ENCODE measurements around the gene GRB10.

Gene GRB10

GRCh38 chr7:50599385-50599784 is 183.3 kb downstream of the GRB10 start:
- TF ChIP-seq POLR2A (IDR thresholded peaks at IDR 0.05; ENCODE audit: low read depth, low read length) = no peak
- no peak for DNase-seq (ENCODE audit: insufficient read length, low spot score)

DNA sequence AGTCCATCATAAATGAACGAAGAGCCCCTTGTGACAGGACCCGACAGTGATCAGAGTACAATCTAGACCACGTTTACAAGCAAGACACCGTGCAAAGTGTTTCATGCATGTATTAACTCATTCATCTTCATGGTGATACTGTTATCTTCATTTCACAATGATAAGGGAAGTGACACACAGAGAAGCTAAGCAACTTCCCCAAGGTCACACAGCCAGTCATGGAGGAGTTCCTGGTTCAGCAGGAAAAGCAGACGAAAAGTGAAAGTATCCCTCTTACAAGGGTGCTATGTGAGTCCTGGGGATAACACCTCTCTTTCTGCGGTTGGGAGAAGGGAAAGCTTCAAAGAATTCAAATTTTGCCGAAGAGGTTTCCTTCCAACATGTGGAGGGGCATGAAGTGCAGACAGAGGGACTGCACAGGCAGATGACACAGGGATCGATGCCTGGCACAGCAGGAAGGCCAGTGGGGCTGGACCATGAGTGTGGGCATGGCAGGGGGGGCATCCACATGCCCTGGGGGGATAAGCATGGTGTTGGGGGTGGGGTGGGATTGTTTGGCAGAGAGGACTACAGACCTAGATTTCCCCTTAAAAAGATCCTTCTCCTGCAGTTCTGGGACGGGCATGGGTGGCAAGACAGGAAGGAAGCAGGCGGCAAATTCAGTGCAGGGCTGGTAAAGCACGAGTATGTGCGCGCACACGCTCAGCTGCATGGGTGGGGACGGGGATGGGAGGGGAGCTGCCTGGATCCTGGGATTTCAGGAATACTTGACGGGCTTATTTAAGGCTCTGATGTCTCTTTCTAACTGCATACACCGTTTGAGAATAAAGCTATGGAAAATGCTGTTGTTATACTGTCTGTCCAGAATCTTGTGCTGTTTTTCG is 184.0 kb downstream of the GRB10 start:
- TF ChIP-seq POLR2A (IDR thresholded peaks at IDR 0.05; ENCODE audit: low read depth, low read length) = no peak
- DNase-seq (ENCODE audit: insufficient read length, low spot score) (no peak), FAIRE-seq (no peak)

More at GRCh38 chr7:50599385-50599784, 183.3 kb downstream of the GRB10 start:
- no peak for FAIRE-seq

GRCh38 chr7:50596484-50596883 is 186.2 kb downstream of the GRB10 start:
- no peak for TF ChIP-seq POLR2A (IDR thresholded peaks at IDR 0.05; ENCODE audit: low read depth, low read length)
- no peak for FAIRE-seq
- DNase-seq (ENCODE audit: insufficient read length, low spot score) = no peak

DNA sequence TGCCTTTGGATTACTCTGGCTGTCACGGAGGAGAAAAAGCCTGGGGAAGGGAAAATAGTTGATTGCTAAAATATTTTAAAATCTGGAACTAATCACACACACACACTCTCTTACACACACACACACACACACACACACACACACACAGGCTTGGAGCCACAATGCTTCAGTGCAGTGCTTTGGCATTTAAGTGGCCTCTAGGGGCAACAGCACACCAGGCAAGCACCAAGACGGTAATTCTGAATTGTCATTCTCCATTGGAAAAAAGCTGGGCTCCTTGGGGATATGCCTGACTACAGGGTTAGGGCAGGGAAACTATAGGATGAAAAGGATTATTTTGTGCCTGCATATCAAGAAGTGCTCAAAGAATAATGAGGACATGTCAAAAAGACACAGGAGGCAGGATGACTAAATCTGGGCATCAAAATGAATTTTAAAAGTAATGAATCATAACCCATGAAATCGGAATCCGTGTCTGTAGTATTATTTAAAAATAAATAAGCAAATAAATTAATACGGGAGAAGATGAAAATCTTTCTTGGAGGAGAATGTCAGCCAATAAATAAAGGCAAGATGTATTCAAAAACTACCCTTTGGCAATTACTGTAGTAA is 187.1 kb downstream of the GRB10 start:
- DNase-seq (ENCODE audit: insufficient read length, low spot score) = peak; percentile 51
- no peak for TF ChIP-seq POLR2A (IDR thresholded peaks at IDR 0.05; ENCODE audit: low read depth, low read length)
- FAIRE-seq = no peak

GRCh38 chr7:50594734-50595485 is 187.8 kb downstream of the GRB10 start:
- DNase-seq (ENCODE audit: insufficient read length, low spot score) (no peak), FAIRE-seq (no peak)
- TF ChIP-seq POLR2A (IDR thresholded peaks at IDR 0.05; ENCODE audit: low read depth, low read length) = no peak

DNA sequence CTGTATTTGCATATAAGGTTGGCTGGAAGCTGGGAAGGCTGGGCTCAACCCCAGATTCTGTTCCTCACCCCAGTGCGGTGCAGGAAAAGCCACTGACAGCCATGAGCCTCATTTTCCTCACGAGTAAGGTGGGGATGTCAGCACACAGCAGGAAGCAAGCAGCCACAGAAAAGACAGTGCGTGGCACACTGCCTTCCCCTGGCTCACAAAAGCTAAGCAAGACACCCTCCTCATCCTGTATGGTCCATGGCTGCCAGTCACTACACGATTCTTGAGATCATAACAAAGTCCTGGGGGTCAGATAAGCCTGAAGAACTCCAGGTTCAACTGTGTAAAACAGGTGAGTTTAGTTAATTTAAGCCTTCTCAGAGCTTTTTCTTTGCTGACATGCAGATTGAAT is 188.6 kb downstream of the GRB10 start:
- FAIRE-seq = no peak
- no peak for TF ChIP-seq POLR2A (IDR thresholded peaks at IDR 0.05; ENCODE audit: low read depth, low read length)

DNA sequence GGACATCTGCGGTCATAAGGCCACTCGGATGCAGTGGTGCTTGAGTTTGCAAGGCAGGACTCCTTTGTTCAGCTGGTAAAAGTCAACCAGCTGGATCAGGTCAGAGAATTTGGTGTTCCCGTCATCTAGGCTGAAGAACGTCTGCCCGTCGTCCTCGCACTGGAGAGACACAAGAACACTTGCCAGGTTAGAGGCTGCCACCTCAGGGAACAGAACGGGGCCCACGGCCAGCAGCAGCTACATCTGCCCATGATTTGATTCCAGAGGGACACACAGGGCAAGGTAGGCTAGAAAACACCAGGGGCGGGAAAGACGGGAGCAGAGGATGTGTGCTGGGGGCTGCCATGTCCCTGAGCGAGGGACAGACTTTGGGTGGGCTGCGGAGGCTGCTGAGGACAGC is 189.8 kb downstream of the GRB10 start:
- no peak for FAIRE-seq
- no peak for DNase-seq (ENCODE audit: insufficient read length, low spot score)

More for the DNA sequence above, 188.6 kb downstream of the GRB10 start:
- no peak for DNase-seq (ENCODE audit: insufficient read length, low spot score)

DNA sequence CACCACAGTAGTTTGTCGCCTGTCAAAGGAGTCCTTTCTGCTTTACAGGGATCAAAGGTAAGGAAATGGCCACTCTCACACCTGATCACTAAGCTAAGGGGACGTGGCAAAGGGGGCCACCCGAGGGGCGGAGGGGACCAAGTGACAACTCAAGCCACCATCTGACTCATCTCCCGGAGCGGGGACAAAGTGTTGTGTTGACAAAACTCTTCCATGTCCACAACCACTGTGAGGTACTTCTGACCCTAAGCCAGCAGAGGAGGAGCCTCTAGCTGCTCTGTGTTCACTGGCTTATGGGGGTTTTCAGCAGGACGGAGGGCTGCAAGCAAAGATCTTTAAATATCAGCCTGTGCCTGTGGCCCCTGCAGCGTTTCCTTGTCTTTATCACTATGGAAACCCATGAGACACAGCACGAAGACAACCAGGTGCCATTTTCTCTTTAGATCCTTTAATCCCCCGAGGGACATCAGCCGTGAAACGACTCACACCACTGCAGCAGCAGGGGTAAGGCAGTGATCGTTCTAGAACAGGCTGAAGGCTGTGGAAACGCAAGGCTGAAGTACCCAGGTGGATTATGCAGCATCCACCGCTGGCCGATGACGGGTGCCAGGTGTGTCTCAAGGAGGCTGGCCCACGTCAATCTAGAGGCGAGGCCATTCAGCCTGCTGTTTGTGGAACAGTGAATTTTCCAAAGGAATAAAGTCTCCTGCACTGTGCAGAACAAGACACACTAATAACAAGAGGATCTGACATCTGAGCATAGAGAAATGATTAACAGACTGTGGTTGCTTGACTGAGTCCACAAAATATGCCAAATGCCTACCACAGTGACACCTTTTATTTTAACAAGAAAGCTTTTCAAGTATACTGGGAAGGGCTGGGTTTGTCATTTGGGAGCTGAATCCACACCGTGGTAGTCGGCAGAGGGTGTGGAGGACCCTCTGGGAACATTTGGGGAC is 190.9 kb downstream of the GRB10 start:
- TF ChIP-seq POLR2A (IDR thresholded peaks at IDR 0.05; ENCODE audit: low read depth, low read length) = no peak
- FAIRE-seq = no peak
- DNase-seq (ENCODE audit: insufficient read length, low spot score) = no peak

More for the DNA sequence above, 189.8 kb downstream of the GRB10 start:
- no peak for TF ChIP-seq POLR2A (IDR thresholded peaks at IDR 0.05; ENCODE audit: low read depth, low read length)

DNA sequence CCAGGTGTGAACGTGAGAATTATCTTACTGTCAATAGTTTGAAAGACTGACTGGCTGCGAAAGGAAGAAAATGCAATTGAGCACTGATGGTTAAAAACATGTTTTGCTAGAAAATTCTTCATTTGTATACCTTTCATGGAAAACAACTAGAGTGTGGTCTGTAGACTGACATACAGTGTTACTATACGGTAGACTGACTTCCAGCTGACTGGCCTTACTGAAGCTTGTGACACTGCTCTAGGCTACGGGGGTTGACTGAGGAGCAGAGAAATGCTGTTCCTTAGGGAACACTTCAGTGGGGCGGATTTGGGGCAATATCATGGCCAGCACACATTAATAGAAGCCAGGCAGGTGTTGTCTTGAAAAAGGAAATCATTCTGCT is 191.6 kb downstream of the GRB10 start:
- no peak for TF ChIP-seq POLR2A (IDR thresholded peaks at IDR 0.05; ENCODE audit: low read depth, low read length)
- FAIRE-seq (no peak), DNase-seq (ENCODE audit: insufficient read length, low spot score) (no peak)

- no peak for TF ChIP-seq POLR2A (IDR thresholded peaks at IDR 0.05; ENCODE audit: low read depth, low read length)
- no peak for DNase-seq (ENCODE audit: insufficient read length, low spot score)
- no peak for FAIRE-seq
Measured at GRCh38 chr7:50590535-50590934, 192.2 kb downstream of the GRB10 start.

GRCh38 chr7:50589364-50589763 is 193.3 kb downstream of the GRB10 start:
- no peak for TF ChIP-seq POLR2A (IDR thresholded peaks at IDR 0.05; ENCODE audit: low read depth, low read length)
- DNase-seq (ENCODE audit: insufficient read length, low spot score) (no peak), FAIRE-seq (no peak)

DNA sequence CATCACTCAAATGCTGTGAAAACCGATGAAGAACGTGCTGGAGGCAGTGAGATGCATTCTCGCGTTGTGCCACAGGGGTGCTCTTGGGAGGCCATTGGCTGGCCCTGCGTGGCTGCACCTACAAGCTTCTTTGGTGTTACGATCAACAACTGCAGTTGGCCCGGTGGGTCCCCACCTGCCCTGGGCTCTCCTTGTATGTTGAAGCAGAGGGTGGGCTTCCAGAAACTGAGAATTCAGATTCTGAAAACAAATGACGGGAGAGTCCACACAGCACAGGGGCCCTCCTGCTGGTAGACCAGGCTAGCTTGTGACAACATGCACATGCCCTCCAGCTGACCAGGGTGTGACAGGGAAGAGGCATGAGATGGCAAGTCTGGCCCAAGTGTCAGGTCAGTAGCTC is 193.8 kb downstream of the GRB10 start:
- TF ChIP-seq POLR2A (IDR thresholded peaks at IDR 0.05; ENCODE audit: low read depth, low read length) = no peak
- FAIRE-seq = no peak
- no peak for DNase-seq (ENCODE audit: insufficient read length, low spot score)

DNA sequence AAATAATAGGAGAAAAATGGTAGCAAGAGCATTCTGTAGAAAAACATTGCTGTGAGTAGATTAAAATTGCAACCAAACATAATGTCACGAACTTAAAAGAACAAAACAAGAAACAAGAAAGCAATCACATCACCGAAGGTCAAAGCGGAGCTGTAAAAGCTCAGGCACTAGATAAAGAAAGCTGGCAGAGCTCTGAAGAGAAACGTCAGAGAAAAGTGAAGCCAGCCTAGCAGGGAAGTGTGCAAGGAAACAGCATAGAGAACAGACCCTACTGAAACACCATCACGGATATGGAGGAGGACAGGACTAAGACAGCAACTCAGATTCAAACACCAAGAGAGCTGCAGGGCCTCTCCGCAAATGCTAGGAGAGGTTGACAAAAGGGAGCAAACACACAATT is 195.0 kb downstream of the GRB10 start:
- no peak for TF ChIP-seq POLR2A (IDR thresholded peaks at IDR 0.05; ENCODE audit: low read depth, low read length)
- DNase-seq (ENCODE audit: insufficient read length, low spot score) = no peak
- no peak for FAIRE-seq
